OCI-LY3 (cell line): Measurements from ENCODE around the gene AKAP1.

Experiments used
- CTCF ChIP-seq: fragments of 200-600, 300-600 bp; sonication (generic); IDR thresholded peaks from 2 replicates; pipeline ENCODE4 v1.5.1; 2014; ENCODE audit warnings: antibody characterized with exemption, low read length, low read depth
- EZH2phosphoT487 ChIP-seq: fragments of 200-600 bp; shearing (Covaris generic); IDR thresholded peaks from 2 replicates; pipeline ENCODE4 v1.6.1; 2018; ENCODE audit warnings: antibody characterized with exemption, mixed run types, low read depth

GRCh38 chr17:57038486-57038885 is 46.6 kb upstream of the AKAP1 start:
- no peak for TF ChIP-seq CTCF
- TF ChIP-seq EZH2phosphoT487 = no peak
